CD4-positive, alpha-beta T cell treated with Interleukin-15 for 4 hours (primary cell): ENCODE results near the gene FIBCD1.

Source experiments
- DNase-seq: peaks from one replicate; pipeline ENCODE4 v3.0.0-alpha.2; 2020; ENCODE audit warnings: low spot score

FIBCD1 gene

DNA sequence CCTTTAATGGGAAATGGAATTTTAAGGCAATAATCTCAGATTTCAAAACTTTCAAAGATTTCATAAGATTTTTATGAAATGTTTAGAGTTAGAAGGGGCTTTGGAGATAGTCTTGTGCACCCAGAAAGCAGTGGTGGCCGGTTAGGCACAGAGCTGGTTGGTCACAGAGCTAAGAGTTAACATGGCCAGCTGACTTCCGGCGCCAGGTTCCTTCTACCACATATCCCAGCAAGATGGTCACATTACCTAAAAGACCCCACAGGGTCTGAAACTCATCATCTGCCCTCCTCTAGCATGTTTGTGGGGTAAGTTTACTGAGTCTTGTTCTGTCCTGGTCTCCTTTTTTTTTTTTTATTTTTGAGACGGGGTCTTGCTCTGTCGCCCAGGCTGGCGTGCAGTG lies 61.7 kb downstream of the FIBCD1 start:
- DNase-seq, result no peak

DNA sequence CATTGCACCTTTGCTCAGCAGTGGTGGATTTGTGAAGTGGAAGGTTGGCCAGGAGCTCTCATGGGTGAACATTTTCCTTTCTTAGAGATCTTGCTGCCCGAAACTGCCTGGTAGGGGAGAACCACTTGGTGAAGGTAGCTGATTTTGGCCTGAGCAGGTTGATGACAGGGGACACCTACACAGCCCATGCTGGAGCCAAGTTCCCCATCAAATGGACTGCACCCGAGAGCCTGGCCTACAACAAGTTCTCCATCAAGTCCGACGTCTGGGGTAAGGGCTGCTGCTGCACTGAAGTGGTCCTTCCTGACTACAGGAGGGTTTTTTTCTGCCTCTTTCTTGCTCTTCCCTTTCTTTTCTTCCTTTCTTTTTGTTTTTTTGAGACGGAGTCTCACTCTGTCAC lies 64.3 kb downstream of the FIBCD1 start:
- DNase-seq, result no peak

DNA sequence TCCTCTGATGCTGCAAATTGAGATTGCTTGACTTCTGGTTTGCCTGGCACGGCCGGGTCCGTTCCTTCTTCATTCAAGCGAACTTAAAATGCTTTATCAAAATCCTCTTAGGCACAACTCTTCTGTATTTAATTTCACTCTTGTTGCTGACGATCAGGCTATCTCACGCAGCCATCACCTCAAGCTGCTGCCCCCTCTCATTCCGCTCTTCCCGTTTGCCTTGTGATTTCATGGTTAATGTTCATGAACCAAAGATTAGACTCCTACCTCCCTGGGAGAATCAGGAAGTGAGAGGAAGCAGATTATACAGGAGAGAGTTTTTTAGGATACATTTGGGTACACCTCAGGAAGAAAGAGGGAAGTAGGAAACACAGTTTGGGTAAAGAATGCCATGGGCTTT lies 65.1 kb downstream of the FIBCD1 start:
- no peak for DNase-seq

DNA sequence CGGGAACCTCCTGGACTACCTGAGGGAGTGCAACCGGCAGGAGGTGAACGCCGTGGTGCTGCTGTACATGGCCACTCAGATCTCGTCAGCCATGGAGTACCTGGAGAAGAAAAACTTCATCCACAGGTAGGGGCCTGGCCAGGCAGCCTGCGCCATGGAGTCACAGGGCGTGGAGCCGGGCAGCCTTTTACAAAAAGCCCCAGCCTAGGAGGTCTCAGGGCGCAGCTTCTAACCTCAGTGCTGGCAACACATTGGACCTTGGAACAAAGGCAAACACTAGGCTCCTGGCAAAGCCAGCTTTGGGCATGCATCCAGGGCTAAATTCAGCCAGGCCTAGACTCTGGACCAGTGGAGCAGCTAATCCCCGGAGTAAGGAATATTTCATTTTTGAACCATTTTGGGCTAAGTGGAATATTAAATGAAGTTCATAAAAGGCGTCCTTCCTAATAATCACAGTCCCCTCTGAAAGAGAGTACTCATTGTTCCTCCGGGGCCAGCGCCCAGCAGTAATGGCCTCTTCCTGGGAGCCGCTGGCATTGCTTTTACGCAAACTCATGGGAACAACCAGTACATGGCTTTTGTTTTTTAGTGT lies 66.0 kb downstream of the FIBCD1 start:
- DNase-seq, result no peak

DNA sequence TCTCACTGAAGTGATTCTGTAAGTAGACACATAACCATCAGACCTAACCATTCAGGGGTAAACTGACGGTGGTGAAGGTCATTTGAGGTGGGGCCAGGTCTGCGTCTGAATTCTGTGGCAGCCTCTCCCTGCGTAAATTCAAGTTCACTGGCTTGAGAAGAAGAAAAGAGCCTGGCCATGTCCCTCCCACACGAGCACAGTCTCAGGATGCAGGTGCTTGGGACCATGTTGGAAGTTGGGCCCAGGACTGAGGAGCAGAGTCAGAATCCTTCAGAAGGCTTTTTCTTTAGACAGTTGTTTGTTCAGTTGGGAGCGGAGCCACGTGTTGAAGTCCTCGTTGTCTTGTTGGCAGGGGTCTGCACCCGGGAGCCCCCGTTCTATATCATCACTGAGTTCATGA lies 66.5 kb downstream of the FIBCD1 start:
- no peak for DNase-seq

DNA sequence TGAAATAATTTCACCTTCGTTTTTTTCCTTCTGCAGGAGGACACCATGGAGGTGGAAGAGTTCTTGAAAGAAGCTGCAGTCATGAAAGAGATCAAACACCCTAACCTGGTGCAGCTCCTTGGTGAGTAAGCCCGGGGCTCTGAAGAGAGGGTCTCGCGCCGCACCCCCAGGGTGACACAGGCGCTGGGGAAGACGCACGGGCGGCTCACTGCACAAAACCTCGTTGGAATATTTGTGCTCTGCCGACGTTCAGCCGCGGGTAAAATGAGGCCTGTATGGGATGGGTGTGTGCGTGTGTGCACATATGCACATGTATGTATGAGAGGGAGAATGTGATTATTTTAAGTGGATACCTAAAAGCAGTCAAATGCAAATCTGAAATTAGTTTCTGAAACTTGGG lies 67.0 kb downstream of the FIBCD1 start:
- DNase-seq, result no peak

DNA sequence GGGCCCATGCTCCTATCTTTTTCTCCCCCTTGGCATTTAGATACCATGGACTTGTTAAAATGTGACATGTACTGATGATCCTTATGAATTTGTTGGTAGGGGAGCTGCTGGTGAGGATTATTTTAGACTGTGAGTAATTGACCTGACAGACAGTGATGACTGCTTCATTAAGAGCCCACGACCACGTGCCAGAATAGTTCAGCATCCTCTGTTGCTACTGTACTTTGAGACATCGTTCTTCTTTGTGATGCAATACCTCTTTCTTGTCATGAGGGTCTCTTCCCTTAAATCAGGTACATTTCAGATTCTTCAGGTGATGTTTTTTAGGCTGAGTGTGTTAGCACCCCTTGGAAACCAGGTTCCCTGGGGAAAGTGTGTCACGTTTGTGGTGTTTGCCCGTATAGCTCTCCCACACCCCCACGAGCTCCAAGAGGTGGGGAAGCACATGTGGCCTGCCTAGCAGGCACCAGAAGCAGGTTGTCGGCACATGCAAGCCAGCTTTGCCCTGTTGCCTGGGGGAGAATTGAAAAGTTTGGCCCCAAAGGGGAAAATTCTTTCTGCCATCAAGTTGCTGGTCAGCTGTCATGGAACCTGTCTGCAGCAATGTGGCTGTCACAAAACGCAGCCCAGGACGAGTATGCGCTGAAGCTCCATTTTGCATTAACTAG lies 67.5 kb downstream of the FIBCD1 start:
- DNase-seq, result no peak

DNA sequence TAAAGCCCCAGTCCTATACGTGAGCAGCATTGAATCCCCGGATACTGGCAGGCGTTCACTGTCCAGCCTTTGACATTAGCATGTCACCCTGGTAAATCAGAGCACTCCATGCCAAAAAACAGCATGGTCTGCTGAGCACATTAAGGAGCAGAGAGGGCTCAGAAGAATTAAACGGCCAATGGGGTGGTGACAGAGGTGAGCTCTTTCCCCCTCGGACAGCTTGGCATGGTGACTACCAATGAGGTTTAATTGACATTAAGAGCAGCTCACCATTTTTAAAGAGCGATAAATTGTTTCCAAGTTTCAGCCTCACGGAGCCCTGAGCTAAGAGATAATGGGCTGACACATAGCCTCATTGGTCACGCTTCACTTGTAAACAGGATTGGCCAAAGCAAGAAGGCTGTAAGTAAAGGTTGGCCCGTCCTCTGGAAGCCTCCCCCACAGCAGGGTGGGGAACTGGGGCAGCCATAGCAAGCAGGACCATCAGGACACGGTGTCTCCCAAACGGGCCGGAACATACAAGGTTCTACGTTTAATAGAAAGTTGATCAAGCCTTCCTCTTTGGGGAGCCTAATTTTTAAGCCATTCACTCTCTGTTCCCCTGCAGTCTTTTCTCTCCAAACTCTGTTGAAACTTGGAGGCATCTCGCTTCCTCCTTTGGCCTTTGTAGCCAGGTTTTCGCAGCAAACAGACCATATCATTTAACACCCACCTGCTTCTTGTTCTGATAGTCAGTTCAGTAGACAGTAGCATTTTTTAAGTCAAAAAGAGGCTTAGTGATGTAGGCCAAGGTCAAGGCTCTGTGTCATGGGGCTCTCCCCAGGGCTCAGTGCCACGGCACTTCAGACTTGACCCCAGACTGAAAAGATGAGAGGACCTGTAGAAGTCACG lies 68.3 kb downstream of the FIBCD1 start:
- no peak for DNase-seq

DNA sequence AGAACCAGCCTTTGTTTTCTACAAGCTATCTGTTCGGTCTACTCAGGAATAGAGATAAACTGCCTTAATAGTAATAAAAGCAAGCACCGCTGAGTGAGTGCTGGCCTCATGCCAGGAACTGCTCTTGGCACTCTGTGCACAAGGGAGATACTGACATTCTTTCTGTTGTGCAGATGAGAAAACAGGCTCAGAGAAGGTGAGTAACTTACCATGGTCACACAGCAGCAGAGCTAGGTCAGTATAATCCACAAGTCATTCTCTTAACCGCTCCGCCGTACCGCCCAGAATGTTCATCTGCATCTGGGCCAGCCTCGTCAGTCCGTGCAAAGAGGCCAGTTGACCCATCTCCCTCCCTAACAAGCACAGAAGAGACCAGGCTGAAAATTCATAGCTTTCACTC lies 69.8 kb downstream of the FIBCD1 start:
- no peak for DNase-seq

DNA sequence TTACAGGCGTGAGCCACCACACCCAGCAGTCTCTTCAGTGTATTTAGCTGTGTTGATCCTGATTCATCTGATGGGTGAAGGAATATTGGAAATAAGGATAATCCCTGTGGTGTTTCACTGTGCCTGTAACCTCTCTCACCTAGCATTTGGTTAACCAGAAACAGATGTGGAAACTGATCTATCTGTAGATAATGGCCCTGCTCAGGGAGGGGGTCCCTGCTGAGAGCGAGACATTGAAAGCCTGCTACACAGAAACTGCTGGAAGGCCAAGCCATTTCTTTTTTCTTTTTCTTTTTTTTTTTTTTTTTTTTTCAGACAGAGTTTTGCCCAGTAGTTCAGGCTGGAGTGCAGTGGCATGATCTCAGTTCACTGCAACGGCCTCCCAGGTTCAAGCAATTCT lies 70.8 kb downstream of the FIBCD1 start:
- no peak for DNase-seq

DNA sequence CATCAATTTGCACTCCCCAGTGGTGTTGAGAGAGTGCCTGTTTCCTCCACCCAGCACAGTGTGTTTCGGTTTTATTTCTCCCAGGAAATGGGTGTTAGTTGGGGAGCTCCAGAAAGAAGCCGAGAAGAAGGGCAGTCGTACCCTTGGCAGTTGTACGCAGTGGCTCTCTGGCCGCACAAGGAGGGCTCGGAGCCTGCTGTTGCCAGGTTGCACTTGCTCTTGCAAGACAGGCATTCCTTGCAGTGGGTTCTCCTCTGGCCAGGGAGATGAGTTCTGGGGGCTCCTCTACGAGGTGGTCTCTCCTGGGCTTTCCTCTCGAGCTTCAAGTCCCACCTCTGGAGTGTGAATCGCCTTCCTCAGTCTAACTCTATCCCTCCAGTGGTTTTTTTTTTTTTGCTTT lies 71.5 kb downstream of the FIBCD1 start:
- no peak for DNase-seq

DNA sequence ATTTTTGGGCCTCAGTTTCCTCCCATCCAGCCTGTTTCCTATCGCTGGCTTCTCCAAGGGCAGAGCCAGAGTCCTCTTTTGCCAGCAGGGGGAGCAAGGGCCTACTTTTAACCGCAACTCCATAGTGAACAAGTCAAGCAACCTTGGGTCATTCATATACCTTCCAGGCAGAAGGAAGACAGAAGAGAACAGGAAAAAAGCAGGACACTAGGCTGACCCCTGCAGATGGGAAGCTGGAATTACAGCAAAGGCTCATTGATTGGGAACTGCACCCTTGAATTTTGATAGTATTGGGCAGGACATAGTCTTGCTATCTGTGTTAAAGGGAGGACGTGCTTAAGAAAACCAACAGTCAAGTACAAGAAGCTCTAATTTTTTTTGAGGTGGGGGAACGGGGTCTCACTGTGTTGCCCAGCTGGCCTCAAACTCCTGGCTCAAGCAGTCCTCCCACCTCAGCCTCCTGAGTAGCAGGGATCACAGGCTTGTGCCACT lies 72.5 kb downstream of the FIBCD1 start:
- DNase-seq, result peak; percentile 45

DNA sequence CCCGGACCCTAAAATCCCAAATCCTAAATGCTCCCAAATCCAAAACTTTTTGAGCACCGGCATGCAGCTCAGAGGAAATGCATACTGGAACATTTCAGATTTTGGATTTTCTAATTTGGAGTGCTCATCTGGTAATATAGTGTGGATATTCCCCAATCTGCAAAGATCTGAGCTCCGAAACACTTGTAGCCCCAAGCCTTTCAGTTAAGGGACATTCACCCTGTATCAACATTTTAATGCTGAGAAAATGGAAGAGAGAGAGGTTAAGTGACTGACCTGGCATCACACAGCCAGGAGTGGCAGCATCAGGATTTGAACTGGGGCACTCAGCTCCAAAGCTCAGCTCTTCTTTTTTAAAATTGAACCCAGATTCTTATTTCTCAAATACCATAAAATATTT lies 73.1 kb downstream of the FIBCD1 start:
- no peak for DNase-seq

DNA sequence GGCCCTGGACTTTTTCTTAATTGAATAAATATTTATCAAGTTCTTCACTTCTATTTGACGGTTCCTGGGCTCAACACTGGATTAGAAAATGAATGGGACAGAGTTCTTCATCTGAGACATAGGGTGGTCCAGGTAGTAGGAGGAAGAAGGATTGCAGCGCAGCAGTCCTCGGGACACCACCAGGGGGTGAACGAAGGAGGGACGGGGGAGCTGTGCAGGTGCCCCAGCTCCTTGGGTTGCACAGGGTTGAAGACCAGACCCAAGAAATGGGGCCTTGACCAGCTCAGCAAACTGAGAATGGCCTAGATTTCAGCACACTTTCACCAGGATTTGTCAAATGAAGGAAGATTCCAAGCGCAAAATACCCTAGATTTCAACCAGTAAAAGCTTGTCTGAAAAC lies 74.5 kb downstream of the FIBCD1 start:
- DNase-seq, result no peak

DNA sequence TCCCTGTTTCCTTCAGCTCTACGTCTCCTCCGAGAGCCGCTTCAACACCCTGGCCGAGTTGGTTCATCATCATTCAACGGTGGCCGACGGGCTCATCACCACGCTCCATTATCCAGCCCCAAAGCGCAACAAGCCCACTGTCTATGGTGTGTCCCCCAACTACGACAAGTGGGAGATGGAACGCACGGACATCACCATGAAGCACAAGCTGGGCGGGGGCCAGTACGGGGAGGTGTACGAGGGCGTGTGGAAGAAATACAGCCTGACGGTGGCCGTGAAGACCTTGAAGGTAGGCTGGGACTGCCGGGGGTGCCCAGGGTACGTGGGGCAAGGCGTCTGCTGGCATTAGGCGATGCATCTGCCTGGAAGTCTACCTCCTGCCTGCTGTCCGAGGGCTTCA lies 76.3 kb downstream of the FIBCD1 start:
- no peak for DNase-seq

DNA sequence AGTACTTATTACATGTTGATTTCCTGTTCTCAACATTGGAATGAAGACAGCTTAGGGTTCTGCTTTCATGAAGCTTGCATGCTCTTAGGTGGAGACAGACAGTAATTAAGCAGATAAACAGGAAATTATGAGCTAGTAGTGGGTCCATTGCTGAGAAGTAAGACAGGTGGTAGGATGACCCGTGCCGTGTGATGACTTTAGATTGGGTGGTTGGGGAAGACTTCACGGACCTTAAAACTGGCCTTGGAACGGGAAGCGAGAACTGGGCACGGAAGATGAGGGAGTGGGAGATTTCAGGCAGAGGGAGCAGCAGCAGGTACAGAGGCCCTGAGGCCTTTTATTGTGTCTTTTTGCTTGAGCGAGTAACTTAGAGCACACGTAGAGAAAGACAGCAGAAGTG lies 76.8 kb downstream of the FIBCD1 start:
- DNase-seq, result no peak

DNA sequence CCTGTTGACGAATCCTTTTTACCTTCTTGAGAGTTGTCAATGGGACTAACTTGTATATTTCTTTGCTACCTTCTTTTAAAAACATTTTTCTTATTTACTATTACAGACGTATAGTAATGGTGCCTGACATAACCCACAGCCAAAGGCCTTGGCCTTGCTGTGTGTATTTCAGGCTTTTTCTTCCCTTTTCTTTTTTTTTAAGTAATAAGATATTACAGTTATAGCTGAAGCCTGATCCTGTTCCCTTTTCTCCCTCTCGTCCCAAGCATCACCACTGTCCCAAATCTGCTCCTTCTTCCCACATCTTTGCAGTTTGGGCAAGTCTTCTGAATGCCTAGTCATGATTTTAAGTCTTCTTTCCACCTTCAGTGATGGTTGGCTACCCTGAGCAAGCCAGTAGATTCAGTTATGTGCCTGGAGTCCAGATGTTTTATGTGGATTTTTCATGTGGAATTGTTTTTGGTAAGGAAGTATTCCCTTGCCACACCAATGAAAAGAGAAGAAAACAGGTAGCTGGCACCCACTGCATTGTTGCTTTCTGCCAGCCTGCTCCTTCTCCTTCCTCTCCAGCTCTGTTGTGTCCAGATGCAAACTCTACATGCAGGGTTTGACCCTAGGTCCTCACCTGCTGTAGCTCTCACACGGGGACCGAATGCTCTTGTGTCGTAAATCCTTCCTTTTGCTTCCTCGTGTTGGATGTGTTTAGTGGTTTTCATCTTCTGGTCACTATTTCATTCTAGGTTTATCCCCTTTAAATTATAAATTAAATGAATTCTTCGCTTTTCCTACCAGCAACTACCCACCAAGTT lies 77.5 kb downstream of the FIBCD1 start:
- no peak for DNase-seq

DNA sequence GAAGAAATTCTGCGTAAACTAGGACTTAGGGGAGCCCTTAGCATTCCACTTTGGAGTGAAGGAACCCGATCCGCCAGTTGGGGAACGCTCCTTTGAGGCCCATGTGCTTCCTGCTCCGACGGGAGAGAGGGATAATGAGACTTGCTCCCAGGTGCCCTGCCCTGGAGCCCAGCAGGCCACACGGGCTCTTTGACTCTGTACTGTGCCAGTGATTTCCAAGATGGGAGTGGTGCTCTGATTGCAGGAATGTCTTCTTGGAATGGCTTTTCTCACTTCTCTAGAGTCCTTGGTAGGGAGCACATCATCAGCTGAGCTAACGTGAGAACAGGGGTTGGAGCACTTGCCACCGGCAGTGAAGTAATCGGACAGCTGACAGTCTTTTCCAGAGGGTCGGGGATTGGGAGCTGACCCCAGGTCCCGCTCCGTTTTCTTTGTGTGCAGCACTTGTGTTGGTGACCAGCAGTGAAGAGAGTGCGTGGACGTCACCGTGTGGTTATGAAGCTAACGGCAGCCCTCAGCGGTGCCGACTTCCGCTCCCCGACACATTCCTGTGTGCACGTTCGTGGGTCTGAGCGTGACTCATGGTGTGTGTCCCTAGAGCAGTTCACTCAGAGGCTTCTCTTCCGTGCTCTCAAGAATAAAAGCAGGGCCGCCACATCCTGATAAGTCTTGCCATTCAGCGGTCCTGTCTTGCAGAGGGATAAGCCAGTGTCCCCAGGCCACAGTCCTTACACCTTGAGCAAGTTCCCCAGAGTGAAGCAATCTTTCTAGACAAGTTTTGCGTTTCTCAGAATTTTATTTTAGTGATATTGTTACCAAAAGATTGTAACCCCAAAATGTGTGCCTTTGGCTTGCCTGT lies 78.4 kb downstream of the FIBCD1 start:
- no peak for DNase-seq

DNA sequence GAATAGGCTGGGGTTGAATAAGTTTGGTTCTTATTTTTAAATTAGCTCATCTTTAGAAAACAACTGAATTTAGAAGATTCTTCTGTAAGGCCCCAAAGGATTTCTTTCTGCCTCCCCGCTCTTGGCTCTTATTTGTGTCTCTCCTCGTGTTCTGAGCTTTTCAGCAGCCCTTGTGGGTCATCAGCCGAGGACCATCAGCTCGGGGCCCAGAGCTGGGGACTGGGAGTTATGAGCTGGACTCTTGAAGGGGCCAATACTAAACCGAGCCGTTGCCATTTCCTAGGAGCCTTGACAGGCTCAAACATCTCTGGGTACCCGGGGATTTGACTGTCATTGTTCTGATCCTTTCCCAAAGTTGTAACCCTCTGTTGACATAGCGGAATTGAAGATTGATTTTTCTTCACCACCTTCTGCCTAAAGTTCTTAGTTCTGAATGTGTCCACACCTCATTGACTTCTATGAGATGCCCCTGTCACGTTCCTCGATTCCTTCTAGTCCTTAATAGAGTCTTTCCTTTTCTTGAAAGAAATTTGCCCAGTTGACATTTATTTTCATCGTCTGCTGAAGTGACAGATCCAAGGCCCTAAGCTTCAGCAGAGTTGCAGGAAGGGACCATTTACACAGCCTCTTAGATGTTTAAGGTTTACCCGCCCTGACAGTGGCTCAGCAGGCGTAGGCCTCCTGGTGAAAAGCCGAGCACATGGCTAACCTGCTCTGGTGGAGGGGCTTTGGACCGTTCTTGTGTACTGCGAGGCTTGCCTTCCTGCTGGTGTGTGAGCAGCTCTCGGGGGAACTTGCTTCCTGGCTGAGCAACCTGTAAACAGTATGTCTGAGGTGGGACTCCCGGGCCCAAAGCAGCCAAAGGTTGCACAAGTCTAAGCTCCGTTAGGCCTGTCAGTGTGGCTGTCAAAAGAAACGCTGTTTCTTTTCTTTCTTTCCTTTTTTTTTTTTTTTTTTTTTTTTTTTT lies 80.0 kb downstream of the FIBCD1 start:
- DNase-seq, result no peak
